Activated T-cell treated with anti-CD3 and anti-CD28 coated beads, Interleukin-2, amount 50 U/mL, for 4 hours (primary cell): Measurements from ENCODE around the gene ARMC2. TPM values are rescaled to one million over a fixed set of nuclear protein-coding genes. Genes with fewer than 3 reads are reported as not detected.
A peak's percentile ranks its signal among the peaks of the same experiment; 100 is the strongest.

Experiments
- ATAC-seq, 2 donors: fragments of 200-7000 bp; cut with Tn5 transposase; one replicate each; pipeline ENCODE4 v1.10.0; 2021
- DNase-seq: peaks from one replicate; pipeline ENCODE4 v3.0.0-alpha.2; 2020
- H3K27me3 Mint-ChIP-seq: one replicate; pipeline ENCODE4 v1.8.0; 2021; ENCODE audit warnings: low read depth, mixed read lengths
- H3K36me3 Mint-ChIP-seq: one replicate; pipeline ENCODE4 v1.8.0; 2022; ENCODE audit warnings: mixed read lengths; ENCODE audit not compliant: insufficient read depth
- H3K4me1 Mint-ChIP-seq: one replicate; pipeline ENCODE4 v1.8.0; 2021; ENCODE audit warnings: low read depth, mixed read lengths
- H3K4me3 Mint-ChIP-seq: one replicate; pipeline ENCODE4 v1.8.0; 2021; ENCODE audit warnings: mild to moderate bottlenecking, moderate library complexity, mixed read lengths
- H3K9me3 Mint-ChIP-seq: one replicate; pipeline ENCODE4 v1.8.0; 2021; ENCODE audit warnings: mixed read lengths
- total RNA-seq, 3 donors: library from RNA; stranded (reverse); gene quantifications; one replicate each; pipeline ENCODE4 v1.2.1, GENCODE V29; 2021

ARMC2 gene
- total RNA-seq, 3 donors from 2014 or later, result 2.2 to 2.8 (median 2.3) TPM

DNA sequence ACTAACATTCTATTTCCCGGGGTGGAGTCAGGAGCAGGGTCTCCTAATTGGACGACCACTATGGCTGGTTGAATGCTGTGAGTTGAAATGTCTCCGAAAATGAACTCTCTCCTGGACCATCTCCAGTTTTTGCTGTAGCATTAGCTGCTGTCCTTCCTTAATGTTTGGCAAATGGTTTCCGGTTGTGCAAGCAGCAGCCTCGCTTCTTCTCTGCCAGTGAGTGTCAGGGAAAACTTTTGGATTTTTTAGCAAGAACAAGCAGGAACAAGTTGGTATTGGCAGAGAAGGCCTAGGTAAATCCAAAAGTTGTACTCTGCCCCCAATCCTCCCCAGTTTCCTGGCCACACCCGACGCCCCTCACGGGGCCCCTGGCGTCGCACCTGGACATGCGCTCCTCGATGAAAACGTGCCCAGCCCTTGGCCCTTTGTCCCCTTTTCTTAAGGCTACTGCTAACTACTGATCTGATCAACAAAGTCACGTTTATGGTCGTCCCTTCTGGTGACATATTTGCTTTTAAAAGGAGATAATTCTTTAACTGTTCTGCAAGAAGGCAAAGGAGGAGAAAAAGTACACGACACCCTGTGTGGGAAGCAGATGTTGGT is 103.2 kb downstream of the ARMC2 start:
- no peak for ATAC-seq
- H3K4me1 Mint-ChIP-seq, result peaks cover 13% of the 10 kb centered on the region

DNA sequence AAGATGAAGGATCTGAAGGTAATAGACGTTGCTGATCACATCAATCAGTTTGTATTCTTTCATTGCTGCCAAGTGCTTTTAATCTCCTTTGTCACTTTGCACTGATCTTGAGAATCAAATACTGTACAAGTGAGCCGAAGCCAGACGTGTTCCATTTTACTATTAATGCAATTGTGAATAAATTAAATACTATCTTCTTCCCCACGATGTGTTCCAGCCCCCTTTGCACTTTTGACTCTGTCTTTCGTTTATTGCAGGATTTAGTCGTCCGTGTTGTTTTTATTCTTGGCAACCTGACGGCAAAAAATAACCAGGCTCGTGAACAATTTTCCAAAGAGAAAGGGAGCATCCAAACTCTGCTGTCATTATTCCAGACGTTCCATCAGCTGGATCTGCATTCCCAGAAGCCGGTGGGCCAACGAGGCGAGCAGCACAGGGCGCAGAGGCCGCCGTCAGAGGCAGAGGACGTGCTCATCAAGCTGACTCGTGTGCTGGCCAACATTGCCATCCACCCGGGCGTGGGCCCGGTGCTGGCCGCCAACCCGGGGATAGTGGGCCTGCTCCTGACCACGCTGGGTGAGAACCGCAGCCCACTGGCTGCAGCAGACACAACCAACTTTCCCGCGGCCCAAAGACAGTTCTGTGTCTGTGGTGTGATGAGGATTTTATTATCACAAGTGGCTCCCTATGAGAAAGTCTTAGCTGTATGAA is 104.7 kb downstream of the ARMC2 start:
- DNase-seq (no peak), ATAC-seq (no peak)
- H3K27me3 Mint-ChIP-seq, result no peaks in the 10 kb centered on the region
- H3K36me3 Mint-ChIP-seq, result peaks cover 2% of the 10 kb centered on the region
- H3K4me1 Mint-ChIP-seq, result peaks cover 7% of the 10 kb centered on the region
- H3K4me3 Mint-ChIP-seq, result no peak overlapping the region
- H3K9me3 Mint-ChIP-seq, result no peaks in the 10 kb centered on the region

More for the DNA sequence above, 103.2 kb downstream of the ARMC2 start:
- Mint-ChIP-seq H3K27me3 (no peaks in the 10 kb centered on the region), H3K36me3 (peaks cover 2% of the 10 kb centered on the region), H3K9me3 (no peaks in the 10 kb centered on the region), H3K4me3 (no peak overlapping the region)
- DNase-seq, result no peak

- Mint-ChIP-seq H3K4me3 (no peak overlapping the region), H3K27me3 (no peaks in the 10 kb centered on the region), H3K9me3 (no peaks in the 10 kb centered on the region), H3K4me1 (peaks cover 7% of the 10 kb centered on the region), H3K36me3 (peaks cover 2% of the 10 kb centered on the region)
- ATAC-seq (no peak), DNase-seq (no peak)
Measured at GRCh38 chr6:108953681-108954080, 105.5 kb downstream of the ARMC2 start.

DNA sequence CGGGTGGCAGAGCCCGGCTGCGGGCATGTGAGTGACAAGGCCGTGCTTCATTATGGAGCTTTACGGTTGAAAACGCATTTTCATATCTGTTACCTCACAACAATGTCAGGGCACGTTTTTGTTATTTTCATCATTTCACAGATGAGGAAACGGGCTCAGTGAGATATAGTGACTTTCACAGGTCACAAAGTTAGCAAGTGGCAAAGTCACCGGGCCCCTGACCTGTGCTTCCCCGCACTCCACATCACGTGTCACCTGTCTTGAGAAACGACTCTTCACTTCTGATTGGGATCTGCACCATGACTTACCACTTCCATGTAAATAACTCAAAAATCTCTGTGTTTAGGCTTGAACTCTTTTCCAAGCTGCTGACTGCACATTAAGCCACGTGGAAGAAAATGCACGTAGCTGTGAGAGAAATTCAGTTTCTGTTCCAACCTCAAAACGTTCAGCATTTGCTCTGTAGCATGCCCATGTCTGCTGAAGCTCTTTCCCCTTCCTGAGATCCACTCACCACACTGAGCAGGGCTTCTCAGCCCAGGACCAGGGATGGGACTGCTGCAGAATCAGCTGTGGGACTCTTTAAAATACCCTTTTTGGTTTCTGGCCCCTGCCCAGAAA is 107.2 kb downstream of the ARMC2 start:
- ATAC-seq (no peak), DNase-seq (no peak)
- Mint-ChIP-seq H3K9me3 (no peaks in the 10 kb centered on the region), H3K4me3 (no peak overlapping the region), H3K36me3 (peaks cover 2% of the 10 kb centered on the region), H3K27me3 (no peaks in the 10 kb centered on the region), H3K4me1 (peaks cover 14% of the 10 kb centered on the region)

GRCh38 chr6:108957221-108957620 is 109.0 kb downstream of the ARMC2 start:
- no peaks in the 10 kb centered on the region for H3K9me3 Mint-ChIP-seq
- H3K4me1 Mint-ChIP-seq, result peaks cover 14% of the 10 kb centered on the region
- ATAC-seq (no peak), DNase-seq (no peak)
- no peaks in the 10 kb centered on the region for H3K27me3 Mint-ChIP-seq
- peaks cover 2% of the 10 kb centered on the region for H3K36me3 Mint-ChIP-seq
- no peak overlapping the region for H3K4me3 Mint-ChIP-seq

- Mint-ChIP-seq H3K4me3 (no peak overlapping the region), H3K27me3 (no peaks in the 10 kb centered on the region), H3K36me3 (peaks cover 5% of the 10 kb centered on the region), H3K4me1 (peaks cover 14% of the 10 kb centered on the region), H3K9me3 (no peaks in the 10 kb centered on the region)
- DNase-seq (no peak), ATAC-seq (no peak)
Measured at GRCh38 chr6:108958900-108959770, 110.9 kb downstream of the ARMC2 start.

DNA sequence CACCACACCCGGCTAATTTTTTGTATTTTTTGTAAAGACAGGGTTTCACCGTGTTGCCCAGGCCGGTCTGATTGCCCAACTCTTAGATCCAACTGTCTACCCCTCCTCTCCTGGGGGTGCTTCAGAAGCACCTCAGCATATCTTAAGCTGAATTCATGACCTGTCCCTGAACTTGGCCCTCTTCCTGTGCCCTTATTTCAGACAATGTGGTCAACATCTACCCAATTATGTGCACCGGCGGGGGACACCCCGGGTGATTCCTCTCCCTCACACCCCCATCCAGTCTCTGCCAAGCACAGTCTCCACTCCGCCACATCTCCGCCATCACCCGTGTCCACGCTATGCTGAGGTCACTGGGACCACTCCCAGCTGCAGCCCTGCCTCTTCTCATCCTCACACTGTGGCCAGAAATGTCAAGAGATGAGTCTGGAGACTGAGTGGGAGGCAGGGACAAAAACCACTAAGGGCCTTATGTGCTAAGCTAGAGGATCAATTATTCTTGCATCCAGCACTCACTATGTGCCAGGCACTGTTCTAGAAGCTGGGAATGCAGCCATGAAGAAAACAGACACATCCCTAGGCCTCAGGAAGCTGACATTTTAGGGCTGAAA is 111.9 kb downstream of the ARMC2 start:
- H3K36me3 Mint-ChIP-seq, result peaks cover 5% of the 10 kb centered on the region
- H3K4me1 Mint-ChIP-seq, result peaks cover 11% of the 10 kb centered on the region
- H3K9me3 Mint-ChIP-seq, result no peaks in the 10 kb centered on the region
- DNase-seq, result no peak
- no peak overlapping the region for H3K4me3 Mint-ChIP-seq
- no peak for ATAC-seq
- no peaks in the 10 kb centered on the region for H3K27me3 Mint-ChIP-seq

DNA sequence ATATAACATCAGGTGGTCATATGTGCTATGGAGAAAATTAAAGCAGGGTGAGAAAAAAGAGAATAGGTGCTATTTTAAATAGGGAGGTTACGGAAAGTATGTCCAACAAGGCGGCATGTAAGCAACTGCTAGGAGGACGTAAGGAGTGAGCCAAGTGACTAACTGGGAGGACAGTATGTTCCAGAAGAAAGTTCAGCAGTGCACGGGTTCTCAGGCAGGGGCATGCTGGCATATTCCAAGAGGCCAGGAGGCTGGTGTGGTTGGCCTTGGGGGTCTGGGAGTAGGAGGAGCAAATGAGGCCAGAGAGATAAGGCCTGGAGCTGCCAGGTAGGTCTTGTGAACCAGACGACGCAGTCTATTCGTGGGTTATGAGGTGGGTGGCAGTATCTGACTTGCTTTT is 112.4 kb downstream of the ARMC2 start:
- Mint-ChIP-seq H3K27me3 (no peaks in the 10 kb centered on the region), H3K36me3 (peaks cover 5% of the 10 kb centered on the region), H3K4me1 (peaks cover 8% of the 10 kb centered on the region), H3K9me3 (no peaks in the 10 kb centered on the region), H3K4me3 (no peak overlapping the region)
- ATAC-seq, result no peak
- no peak for DNase-seq

GRCh38 chr6:108961077-108961476 is 112.9 kb downstream of the ARMC2 start:
- H3K27me3 Mint-ChIP-seq, result no peaks in the 10 kb centered on the region

DNA sequence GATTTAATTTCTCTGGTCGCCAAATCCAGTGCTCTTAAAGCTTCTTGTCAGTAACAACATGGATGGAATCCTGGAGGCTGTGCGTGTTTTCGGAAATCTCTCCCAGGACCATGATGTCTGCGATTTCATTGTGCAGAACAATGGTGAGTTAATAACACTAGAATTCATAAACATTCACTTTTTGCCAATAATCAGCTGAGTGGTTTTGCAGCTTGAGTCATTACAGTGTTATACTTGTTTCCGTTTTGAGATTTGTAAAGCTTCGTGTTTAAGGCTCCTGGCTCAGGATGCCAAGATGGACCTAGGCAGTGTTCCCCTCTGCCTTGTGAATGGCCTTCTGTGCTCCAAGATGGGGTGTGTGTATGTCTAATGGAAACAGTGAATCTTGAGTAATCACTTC is 113.8 kb downstream of the ARMC2 start:
- H3K9me3 Mint-ChIP-seq, result no peaks in the 10 kb centered on the region
- H3K36me3 Mint-ChIP-seq, result peaks cover 7% of the 10 kb centered on the region

More at GRCh38 chr6:108961077-108961476, 112.9 kb downstream of the ARMC2 start:
- peaks cover 7% of the 10 kb centered on the region for H3K36me3 Mint-ChIP-seq
- ATAC-seq, result no peak
- no peak overlapping the region for H3K4me3 Mint-ChIP-seq
- DNase-seq, result no peak
- no peaks in the 10 kb centered on the region for H3K9me3 Mint-ChIP-seq
- H3K4me1 Mint-ChIP-seq, result peaks cover 7% of the 10 kb centered on the region

DNA sequence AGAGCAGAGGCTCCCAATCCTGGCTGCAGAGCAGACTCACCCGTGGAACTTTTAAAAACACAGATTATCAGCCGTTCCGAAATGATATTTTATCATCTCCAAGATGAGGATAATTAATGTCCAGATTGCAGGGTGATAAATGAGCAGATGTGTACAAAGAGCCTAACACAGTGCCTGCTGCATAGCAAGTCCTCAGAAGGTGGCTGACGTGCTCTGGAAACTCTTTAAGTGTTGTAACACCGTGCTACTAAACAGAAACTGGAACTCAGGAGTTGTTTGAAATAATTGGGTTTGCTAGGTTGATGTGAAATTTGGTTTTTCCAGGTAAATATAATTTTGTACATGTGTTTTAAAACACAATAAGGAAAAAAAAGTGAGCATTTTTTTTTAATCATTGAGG is 118.0 kb downstream of the ARMC2 start:
- Mint-ChIP-seq H3K4me3 (no peak overlapping the region), H3K9me3 (no peaks in the 10 kb centered on the region), H3K4me1 (peaks cover 3% of the 10 kb centered on the region), H3K27me3 (no peaks in the 10 kb centered on the region), H3K36me3 (peaks cover 7% of the 10 kb centered on the region)
- ATAC-seq (no peak), DNase-seq (no peak)

More for the DNA sequence above, 113.8 kb downstream of the ARMC2 start:
- Mint-ChIP-seq H3K4me1 (peaks cover 10% of the 10 kb centered on the region), H3K27me3 (no peaks in the 10 kb centered on the region), H3K4me3 (no peak overlapping the region)
- ATAC-seq (no peak), DNase-seq (no peak)

DNA sequence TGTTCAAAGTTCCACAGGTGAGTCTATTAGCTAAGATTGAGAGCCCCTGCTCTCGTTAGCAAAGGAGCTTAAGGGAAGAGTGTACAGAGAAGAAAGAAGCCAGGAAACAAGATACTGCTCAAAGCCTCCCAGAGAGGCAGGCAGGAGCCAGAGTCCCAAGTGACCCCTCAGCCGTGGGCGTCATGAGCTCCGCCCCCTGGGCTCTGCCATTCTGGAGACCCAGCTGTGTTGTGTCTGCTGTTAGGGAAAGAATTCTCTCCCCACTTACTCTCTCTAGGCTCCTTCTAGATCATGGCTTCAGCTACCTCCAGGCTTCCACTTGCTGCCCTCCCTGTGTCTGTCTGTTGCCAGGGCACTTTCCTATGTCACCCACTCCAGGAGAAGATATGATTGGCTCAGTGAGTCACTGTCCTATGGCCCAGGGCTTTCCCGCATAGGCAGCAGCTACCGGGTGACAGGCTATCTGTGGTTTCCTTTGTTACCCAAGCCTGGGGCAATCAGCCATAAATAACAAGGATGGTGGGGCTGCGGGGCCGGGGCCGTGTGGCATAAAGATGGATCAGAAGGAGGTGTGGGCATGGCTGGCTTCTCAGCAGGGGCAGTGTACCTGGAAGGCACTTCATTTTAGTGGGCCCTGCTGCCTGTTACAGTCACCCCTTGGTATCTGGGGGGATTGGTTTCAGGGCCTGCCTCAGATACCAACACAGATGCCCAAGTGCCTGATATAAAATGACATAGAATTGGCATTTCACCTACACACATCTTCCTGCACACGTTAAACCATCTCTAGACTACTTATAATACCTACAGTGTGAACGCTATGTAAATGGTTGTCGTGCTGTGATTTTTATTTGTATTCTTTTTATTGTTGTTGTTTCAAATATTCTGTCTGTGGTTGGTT is 118.9 kb downstream of the ARMC2 start:
- no peak for DNase-seq
- Mint-ChIP-seq H3K4me3 (no peak overlapping the region), H3K36me3 (peaks cover 7% of the 10 kb centered on the region)

More for the DNA sequence above, 118.9 kb downstream of the ARMC2 start:
- no peaks in the 10 kb centered on the region for H3K27me3 Mint-ChIP-seq
- peak; percentile 46 to 90 for ATAC-seq
- no peaks in the 10 kb centered on the region for H3K9me3 Mint-ChIP-seq
- peaks cover 6% of the 10 kb centered on the region for H3K4me1 Mint-ChIP-seq
